Activated CD8-positive, alpha-beta memory T cell treated with anti-CD3 and anti-CD28 coated beads, Interleukin-2, amount 50 U/mL, for 1 hour (primary cell): ENCODE data around the gene AK9.

ENCODE experiments used
- DNase-seq: peaks from one replicate; pipeline ENCODE4 v3.0.0-alpha.2; 2020; ENCODE audit errors: extremely low read depth

The AK9 gene

GRCh38 chr6:109456710-109457561, 234.1 kb downstream of the AK9 start:
- DNase-seq: no peak

GRCh38 chr6:109456111-109456583, 234.9 kb downstream of the AK9 start:
- DNase-seq: no peak

- no peak for DNase-seq
Observed at GRCh38 chr6:109455437-109456110, 235.4 kb downstream of the AK9 start, which contains the start of gene MICAL1. TSS of gene MICAL1 (minus strand) at chr6:109455772. CDS start at chr6:109454196, 1,576 bp downstream.

GRCh38 chr6:109454496-109455436, 236.2 kb downstream of the AK9 start:
- DNase-seq: peak; percentile 77

- DNase-seq: no peak
Observed at GRCh38 chr6:109453594-109454495, 237.2 kb downstream of the AK9 start.

- DNase-seq: no peak
Observed at GRCh38 chr6:109453156-109453555, 237.8 kb downstream of the AK9 start.

- DNase-seq: no peak
Observed at GRCh38 chr6:109452181-109452580, 238.8 kb downstream of the AK9 start.

GRCh38 chr6:109451376-109451775, 239.6 kb downstream of the AK9 start:
- DNase-seq: no peak

- no peak for DNase-seq
Observed at GRCh38 chr6:109450801-109451200, 240.2 kb downstream of the AK9 start.

- DNase-seq: no peak
Observed at GRCh38 chr6:109449795-109450673, 241.0 kb downstream of the AK9 start.

- DNase-seq: no peak
Observed at GRCh38 chr6:109449064-109449794, 241.8 kb downstream of the AK9 start.

GRCh38 chr6:109448615-109449014, 242.4 kb downstream of the AK9 start:
- DNase-seq: no peak

- no peak for DNase-seq
Observed at GRCh38 chr6:109447878-109448555, 243.0 kb downstream of the AK9 start.

GRCh38 chr6:109447087-109447486, 243.9 kb downstream of the AK9 start:
- no peak for DNase-seq

GRCh38 chr6:109446541-109446940, 244.5 kb downstream of the AK9 start:
- DNase-seq: no peak

GRCh38 chr6:109446072-109446471, 244.9 kb downstream of the AK9 start:
- no peak for DNase-seq

GRCh38 chr6:109445382-109445781, 245.6 kb downstream of the AK9 start:
- no peak for DNase-seq

GRCh38 chr6:109443425-109443950, 247.5 kb downstream of the AK9 start:
- no peak for DNase-seq
